ENCODE data around the gene ARMC9. TPM values are rescaled to one million over a fixed set of nuclear protein-coding genes. Genes with fewer than 3 reads are reported as not detected.

The ARMC9 gene
- total and polyA plus RNA-seq, 5 donors from 2014 or later, result 0.11 to 0.92 (median 0.15) TPM; not detected in 2

GRCh38 chr2:231200805-231201474 is 2.5 kb downstream of the ARMC9 start:
- Mint-ChIP-seq H3K9me3 (peaks cover 0 to 3% (median 0%) of the 10 kb centered on the region in 7 donors), H3K27ac (no peak overlapping the region), H3K4me3 (peak overlapping the region in 2 of 4 donors; percentile 46 to 62), H3K27me3 (peaks cover 50% of the 10 kb centered on the region), H3K4me1 (peaks cover 0 to 15% (median 3%) of the 10 kb centered on the region in 4 donors), H3K36me3 (no peaks in the 10 kb centered on the region)
- Histone ChIP-seq H3K4me1 (ENCODE audit: control insufficient read depth, insufficient read depth, low read length, poor library complexity, severe bottlenecking) (peaks cover 13% of the 10 kb centered on the region), H3K36me3 (ENCODE audit: control insufficient read depth, insufficient read depth, low read length) (no peaks in the 10 kb centered on the region), H3K4me3 (ENCODE audit: low read depth, low read length) (no peak overlapping the region), H3K27ac (ENCODE audit: insufficient read depth, low read length, poor library complexity, severe bottlenecking) (no peak overlapping the region), H3K9me3 (ENCODE audit: control insufficient read depth in 2 of 2, low read length in 2 of 2) (no peaks in the 10 kb centered on the region), H3K27me3 (ENCODE audit: control insufficient read depth, insufficient read depth, low read length) (peaks cover 3% of the 10 kb centered on the region)
- ATAC-seq (ENCODE audit: low read depth in 2 of 2) (no peak), DNase-seq (no peak)

GRCh38 chr2:231201475-231201814 is 3.0 kb downstream of the ARMC9 start:
- H3K36me3 ChIP-seq (ENCODE audit: control insufficient read depth, insufficient read depth, low read length), result no peaks in the 10 kb centered on the region
- H3K27ac Mint-ChIP-seq, result no peak overlapping the region

GRCh38 chr2:231203087-231203486 is 4.7 kb downstream of the ARMC9 start:
- H3K27ac ChIP-seq (ENCODE audit: insufficient read depth, low read length, poor library complexity, severe bottlenecking), result no peak overlapping the region
- Mint-ChIP-seq H3K27ac (no peak overlapping the region), H3K36me3 (no peaks in the 10 kb centered on the region), H3K27me3 (peaks cover 32% of the 10 kb centered on the region), H3K4me3 (peak overlapping the region in 1 of 4 donors; percentile 54), H3K4me1 (peaks cover 0 to 9% (median 0%) of the 10 kb centered on the region in 4 donors), H3K9me3 (peaks cover 0 to 2% (median 0%) of the 10 kb centered on the region in 7 donors)
- H3K27me3 ChIP-seq (ENCODE audit: control insufficient read depth, insufficient read depth, low read length), result no peaks in the 10 kb centered on the region
- peaks cover 8% of the 10 kb centered on the region for H3K4me1 ChIP-seq (ENCODE audit: control insufficient read depth, insufficient read depth, low read length, poor library complexity, severe bottlenecking)
- H3K4me3 ChIP-seq (ENCODE audit: low read depth, low read length), result no peak overlapping the region
- H3K9me3 ChIP-seq (ENCODE audit: control insufficient read depth in 2 of 2, low read length in 2 of 2), result no peaks in the 10 kb centered on the region
- no peak for ATAC-seq (ENCODE audit: low read depth in 2 of 2)
- H3K36me3 ChIP-seq (ENCODE audit: control insufficient read depth, insufficient read depth, low read length), result no peaks in the 10 kb centered on the region
- no peak for DNase-seq

More at GRCh38 chr2:231201475-231201814, 3.0 kb downstream of the ARMC9 start:
- Histone ChIP-seq H3K9me3 (ENCODE audit: control insufficient read depth in 2 of 2, low read length in 2 of 2) (no peaks in the 10 kb centered on the region), H3K4me3 (ENCODE audit: low read depth, low read length) (no peak overlapping the region), H3K27me3 (ENCODE audit: control insufficient read depth, insufficient read depth, low read length) (no peaks in the 10 kb centered on the region), H3K27ac (ENCODE audit: insufficient read depth, low read length, poor library complexity, severe bottlenecking) (no peak overlapping the region), H3K4me1 (ENCODE audit: control insufficient read depth, insufficient read depth, low read length, poor library complexity, severe bottlenecking) (peaks cover 13% of the 10 kb centered on the region)
- ATAC-seq (ENCODE audit: low read depth in 2 of 2) (no peak), DNase-seq (no peak)
- H3K27me3 Mint-ChIP-seq, result peaks cover 46% of the 10 kb centered on the region
- peaks cover 0 to 3% (median 0%) of the 10 kb centered on the region in 7 donors for H3K9me3 Mint-ChIP-seq
- H3K36me3 Mint-ChIP-seq, result no peaks in the 10 kb centered on the region
- peak overlapping the region in 2 of 4 donors; percentile 1 to 46 for H3K4me3 Mint-ChIP-seq
- H3K4me1 Mint-ChIP-seq, result peaks cover 0 to 15% (median 3%) of the 10 kb centered on the region in 4 donors

GRCh38 chr2:231204146-231204545 is 5.7 kb downstream of the ARMC9 start:
- Mint-ChIP-seq H3K27me3 (peaks cover 30% of the 10 kb centered on the region), H3K27ac (no peak overlapping the region), H3K4me3 (peak overlapping the region in 1 of 4 donors; percentile 24), H3K4me1 (peaks cover 0 to 5% (median 0%) of the 10 kb centered on the region in 4 donors), H3K9me3 (peaks cover 0 to 2% (median 0%) of the 10 kb centered on the region in 7 donors), H3K36me3 (no peaks in the 10 kb centered on the region)
- ATAC-seq (ENCODE audit: low read depth in 2 of 2), result no peak
- no peak overlapping the region for H3K4me3 ChIP-seq (ENCODE audit: low read depth, low read length)
- no peaks in the 10 kb centered on the region for H3K27me3 ChIP-seq (ENCODE audit: control insufficient read depth, insufficient read depth, low read length)
- no peaks in the 10 kb centered on the region for H3K9me3 ChIP-seq (ENCODE audit: control insufficient read depth in 2 of 2, low read length in 2 of 2)
- no peak for DNase-seq
- peaks cover 2% of the 10 kb centered on the region for H3K4me1 ChIP-seq (ENCODE audit: control insufficient read depth, insufficient read depth, low read length, poor library complexity, severe bottlenecking)
- H3K27ac ChIP-seq (ENCODE audit: insufficient read depth, low read length, poor library complexity, severe bottlenecking), result no peak overlapping the region
- H3K36me3 ChIP-seq (ENCODE audit: control insufficient read depth, insufficient read depth, low read length), result no peaks in the 10 kb centered on the region

GRCh38 chr2:231204581-231204980 is 6.2 kb downstream of the ARMC9 start:
- Mint-ChIP-seq H3K36me3 (no peaks in the 10 kb centered on the region), H3K9me3 (peaks cover 0 to 2% (median 0%) of the 10 kb centered on the region in 7 donors), H3K4me1 (peaks cover 0 to 3% (median 0%) of the 10 kb centered on the region in 4 donors), H3K4me3 (no peak overlapping the region), H3K27me3 (peaks cover 26% of the 10 kb centered on the region), H3K27ac (no peak overlapping the region)
- no peak overlapping the region for H3K27ac ChIP-seq (ENCODE audit: insufficient read depth, low read length, poor library complexity, severe bottlenecking)
- DNase-seq, result no peak
- no peaks in the 10 kb centered on the region for H3K4me1 ChIP-seq (ENCODE audit: control insufficient read depth, insufficient read depth, low read length, poor library complexity, severe bottlenecking)
- H3K4me3 ChIP-seq (ENCODE audit: low read depth, low read length), result no peak overlapping the region
- H3K9me3 ChIP-seq (ENCODE audit: control insufficient read depth in 2 of 2, low read length in 2 of 2), result no peaks in the 10 kb centered on the region
- no peaks in the 10 kb centered on the region for H3K27me3 ChIP-seq (ENCODE audit: control insufficient read depth, insufficient read depth, low read length)
- H3K36me3 ChIP-seq (ENCODE audit: control insufficient read depth, insufficient read depth, low read length), result no peaks in the 10 kb centered on the region
- ATAC-seq (ENCODE audit: low read depth in 2 of 2), result no peak

GRCh38 chr2:231207734-231208133 is 9.3 kb downstream of the ARMC9 start:
- no peak overlapping the region for H3K27ac Mint-ChIP-seq
- H3K4me3 Mint-ChIP-seq, result no peak overlapping the region
- H3K4me1 Mint-ChIP-seq, result no peaks in the 10 kb centered on the region
- ATAC-seq (ENCODE audit: low read depth in 2 of 2) (no peak), DNase-seq (no peak)
- no peak overlapping the region for H3K27ac ChIP-seq (ENCODE audit: insufficient read depth, low read length, poor library complexity, severe bottlenecking)
- no peaks in the 10 kb centered on the region for H3K36me3 ChIP-seq (ENCODE audit: control insufficient read depth, insufficient read depth, low read length)
- H3K9me3 ChIP-seq (ENCODE audit: control insufficient read depth in 2 of 2, low read length in 2 of 2), result no peaks in the 10 kb centered on the region
- no peaks in the 10 kb centered on the region for H3K27me3 Mint-ChIP-seq
- H3K4me1 ChIP-seq (ENCODE audit: control insufficient read depth, insufficient read depth, low read length, poor library complexity, severe bottlenecking), result no peaks in the 10 kb centered on the region
- no peaks in the 10 kb centered on the region for H3K36me3 Mint-ChIP-seq
- peaks cover 0 to 2% (median 0%) of the 10 kb centered on the region in 7 donors for H3K9me3 Mint-ChIP-seq
- H3K4me3 ChIP-seq (ENCODE audit: low read depth, low read length), result no peak overlapping the region
- no peaks in the 10 kb centered on the region for H3K27me3 ChIP-seq (ENCODE audit: control insufficient read depth, insufficient read depth, low read length)

- Histone ChIP-seq H3K36me3 (ENCODE audit: control insufficient read depth, insufficient read depth, low read length) (no peaks in the 10 kb centered on the region), H3K4me1 (ENCODE audit: control insufficient read depth, insufficient read depth, low read length, poor library complexity, severe bottlenecking) (no peaks in the 10 kb centered on the region), H3K27ac (ENCODE audit: insufficient read depth, low read length, poor library complexity, severe bottlenecking) (no peak overlapping the region), H3K4me3 (ENCODE audit: low read depth, low read length) (no peak overlapping the region), H3K27me3 (ENCODE audit: control insufficient read depth, insufficient read depth, low read length) (no peaks in the 10 kb centered on the region), H3K9me3 (ENCODE audit: control insufficient read depth in 2 of 2, low read length in 2 of 2) (no peaks in the 10 kb centered on the region)
- ATAC-seq (ENCODE audit: low read depth in 2 of 2), result no peak
- H3K4me1 Mint-ChIP-seq, result no peaks in the 10 kb centered on the region
- no peaks in the 10 kb centered on the region for H3K27me3 Mint-ChIP-seq
- no peaks in the 10 kb centered on the region for H3K36me3 Mint-ChIP-seq
- H3K9me3 Mint-ChIP-seq, result no peaks in the 10 kb centered on the region
- H3K4me3 Mint-ChIP-seq, result no peak overlapping the region
- H3K27ac Mint-ChIP-seq, result no peak overlapping the region
- DNase-seq, result no peak
Measured at GRCh38 chr2:231210782-231211181, 12.4 kb downstream of the ARMC9 start.

- Histone ChIP-seq H3K27ac (ENCODE audit: insufficient read depth, low read length, poor library complexity, severe bottlenecking) (no peak overlapping the region), H3K27me3 (ENCODE audit: control insufficient read depth, insufficient read depth, low read length) (no peaks in the 10 kb centered on the region), H3K36me3 (ENCODE audit: control insufficient read depth, insufficient read depth, low read length) (no peaks in the 10 kb centered on the region), H3K9me3 (ENCODE audit: control insufficient read depth in 2 of 2, low read length in 2 of 2) (no peaks in the 10 kb centered on the region), H3K4me1 (ENCODE audit: control insufficient read depth, insufficient read depth, low read length, poor library complexity, severe bottlenecking) (no peaks in the 10 kb centered on the region), H3K4me3 (ENCODE audit: low read depth, low read length) (no peak overlapping the region)
- H3K27ac Mint-ChIP-seq, result no peak overlapping the region
- H3K36me3 Mint-ChIP-seq, result no peaks in the 10 kb centered on the region
- DNase-seq (no peak), ATAC-seq (ENCODE audit: low read depth in 2 of 2) (no peak)
- no peaks in the 10 kb centered on the region for H3K4me1 Mint-ChIP-seq
- no peak overlapping the region for H3K4me3 Mint-ChIP-seq
- no peaks in the 10 kb centered on the region for H3K9me3 Mint-ChIP-seq
- H3K27me3 Mint-ChIP-seq, result no peaks in the 10 kb centered on the region
Measured at GRCh38 chr2:231211486-231211885, 13.1 kb downstream of the ARMC9 start.

Measured in CD4-positive, CD25-positive, alpha-beta regulatory T cell (primary cell).